ENCODE results near the gene ORM2.

GRCh38 chr9:114302727-114303126 is 26.9 kb upstream of the ORM2 start:
- TF ChIP-seq FOXP1 (CRISPR knock-in tag; IDR thresholded peaks at IDR 0.05) (no peak), NR1H2 (CRISPR knock-in tag; IDR thresholded peaks at IDR 0.05) (no peak), RNF2 (IDR thresholded peaks at IDR 0.05) (no peak), EGR1 (conservative IDR thresholded peaks at IDR 0.05) (no peak), SREBF1 (IDR thresholded peaks at IDR 0.05; ENCODE audit: borderline replicate concordance, low read depth, low read length) (no peak), NUFIP1 (IDR thresholded peaks at IDR 0.05; ENCODE audit: partially characterized antibody) (no peak), HDAC8 (tag; IDR thresholded peaks at IDR 0.05) (no peak), GTF2A2 (tag; IDR thresholded peaks at IDR 0.05) (no peak), GATAD2B (IDR thresholded peaks at IDR 0.05; ENCODE audit: borderline replicate concordance) (no peak), DIDO1 (tag; IDR thresholded peaks at IDR 0.05; ENCODE audit: low read depth) (no peak), SMAD4 (CRISPR knock-in tag; conservative IDR thresholded peaks at IDR 0.05) (no peak), ZNF609 (CRISPR knock-in tag; IDR thresholded peaks at IDR 0.05; ENCODE audit: borderline replicate concordance) (no peak), ZNF24 (IDR thresholded peaks at IDR 0.05) (no peak), RBM39 (optimal IDR thresholded peaks at IDR 0.05; ENCODE audit: low read depth, low read length) (no peak)

Measured in K562 (cell line).